Fibroblast of the conjunctiva (primary cell): ENCODE data around the gene XPNPEP3.
"Not testable (repeated sequence)": the region's sequence is repeated elsewhere in the genome, so short reads cannot be mapped to it uniquely, and the experiment has no call there.

Experiments
- DNase-seq: peaks from one replicate; pipeline ENCODE4 v3.0.0-alpha.2; 2010; ENCODE audit warnings: low read depth

Gene XPNPEP3

DNA sequence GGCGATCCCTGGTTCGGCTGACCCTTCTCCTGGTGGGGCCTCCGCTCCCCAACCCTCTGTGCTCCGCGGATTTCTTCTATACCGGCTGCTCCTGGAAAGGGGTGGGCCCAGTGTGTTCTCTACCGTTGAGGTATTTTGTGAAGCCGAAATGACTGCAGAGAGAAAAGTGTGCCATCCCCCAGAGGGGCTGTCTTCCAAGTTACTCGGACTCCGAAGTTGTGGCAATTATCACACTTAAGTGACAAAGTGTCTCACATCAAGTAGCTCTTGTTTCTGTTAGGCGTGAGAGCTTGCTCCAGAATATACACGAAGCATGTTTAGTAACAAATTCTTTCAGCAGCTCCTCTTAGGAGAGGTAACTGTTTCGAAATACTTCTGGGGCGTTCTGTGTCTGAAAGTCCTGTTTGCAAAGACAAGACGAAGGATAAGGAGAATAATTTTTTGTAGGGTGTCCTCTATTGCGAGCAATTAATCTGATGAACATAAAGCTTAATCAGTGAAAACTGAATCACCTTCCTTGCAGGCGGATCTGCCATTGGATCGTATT lies 434 bp downstream of the XPNPEP3 start:
- no peak for DNase-seq

DNA sequence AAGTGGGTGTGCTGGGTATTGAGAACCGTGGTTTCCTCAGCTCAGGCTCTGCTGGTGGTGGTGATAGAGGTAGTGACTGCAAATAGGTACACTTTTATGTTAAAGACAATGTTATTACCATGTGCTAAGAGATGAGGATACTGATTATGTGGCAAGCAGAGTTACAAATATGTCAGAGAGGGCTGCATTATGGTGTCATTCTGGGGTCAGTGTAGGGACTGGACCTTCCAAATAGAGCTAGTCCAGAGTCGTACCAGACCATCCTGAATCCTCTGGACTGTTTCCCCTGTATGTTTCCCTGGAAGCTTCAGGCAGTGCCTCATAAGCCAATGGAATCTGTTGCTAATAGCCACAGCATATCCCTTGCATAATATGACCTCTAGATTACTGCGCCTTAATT lies 5.1 kb downstream of the XPNPEP3 start, which contains the start of gene DNAJB7:
Gene DNAJB7 (minus strand): TSS at position 101 of the 400 bp plus-strand sequence. CDS start 119 bp downstream, outside the sequence.
- no peak for DNase-seq

DNA sequence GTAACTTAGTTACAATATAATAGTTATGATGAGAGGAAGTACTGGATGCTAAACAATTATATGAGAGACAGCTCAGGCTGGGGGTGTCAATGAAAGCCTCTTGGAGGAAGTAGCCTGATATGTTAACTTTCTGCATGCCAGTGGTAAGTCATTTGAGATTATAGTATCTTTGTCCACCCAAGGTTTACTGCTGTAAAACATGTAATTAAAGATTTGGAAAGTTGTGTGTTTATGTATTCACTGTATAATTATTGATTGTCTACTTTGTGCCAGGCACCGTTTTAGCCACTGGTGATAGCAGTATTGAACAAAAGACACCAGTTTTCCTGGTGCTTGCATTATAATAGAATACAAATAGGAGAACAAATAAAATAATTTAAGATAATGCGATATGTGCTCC lies 5.6 kb downstream of the XPNPEP3 start:
- no peak for DNase-seq

DNA sequence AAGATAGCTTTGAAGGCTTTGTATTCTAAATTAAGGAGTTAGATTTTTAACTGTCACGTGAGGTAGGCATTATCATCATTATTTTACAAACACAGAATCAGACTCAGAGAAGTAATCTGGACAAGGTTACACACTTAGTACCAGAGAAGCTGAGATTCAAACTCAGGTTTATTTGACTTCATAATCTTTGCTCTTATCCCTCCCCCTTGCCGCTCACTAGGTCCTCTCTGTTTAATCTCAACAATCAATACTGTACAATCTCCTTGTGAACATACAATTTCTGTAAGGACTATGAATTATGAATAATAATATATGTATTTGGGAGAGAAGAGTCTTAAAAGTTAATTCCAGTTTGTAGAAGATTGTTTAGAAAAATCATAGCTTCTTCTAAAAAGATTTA lies 10.2 kb downstream of the XPNPEP3 start:
- no peak for DNase-seq

DNA sequence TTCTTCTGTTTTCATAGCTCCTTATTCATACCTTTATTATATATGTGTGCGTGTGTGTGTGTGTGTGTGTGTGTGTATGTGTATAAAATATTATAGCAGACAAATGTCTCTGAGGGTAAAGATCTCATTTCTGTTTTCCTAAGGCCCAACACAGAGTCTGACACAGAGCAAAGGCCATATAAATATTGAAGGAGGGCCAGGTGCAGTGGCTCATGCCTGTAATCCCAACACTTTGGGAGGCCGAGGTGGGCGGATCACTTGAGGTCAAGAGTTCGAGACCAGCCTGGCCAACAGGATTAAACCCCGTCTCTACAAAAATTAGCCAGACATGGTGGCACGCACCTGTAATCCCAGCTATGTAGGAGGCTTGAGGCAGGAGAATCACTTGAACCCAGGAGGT lies 11.4 kb downstream of the XPNPEP3 start:
- not testable (repeated sequence) for DNase-seq

DNA sequence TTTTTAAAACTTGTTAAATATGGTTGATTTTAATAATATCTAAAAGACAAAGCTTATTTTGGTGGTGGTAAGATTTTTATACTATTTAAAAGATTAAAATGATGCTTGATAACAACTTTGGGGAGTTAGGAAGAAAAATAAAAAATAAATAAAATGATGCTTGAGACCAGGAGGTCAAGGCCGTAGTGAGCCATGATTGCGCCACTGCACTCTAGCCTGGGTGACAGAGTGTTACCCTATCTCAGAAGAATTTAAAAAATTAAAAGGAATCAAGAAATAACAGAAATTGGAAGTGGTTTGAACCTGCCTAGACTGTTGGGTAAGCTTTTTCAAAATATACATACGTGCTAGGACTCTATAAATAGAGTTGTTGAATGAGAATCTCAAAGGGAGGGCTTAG lies 17.1 kb downstream of the XPNPEP3 start:
- DNase-seq = no peak

DNA sequence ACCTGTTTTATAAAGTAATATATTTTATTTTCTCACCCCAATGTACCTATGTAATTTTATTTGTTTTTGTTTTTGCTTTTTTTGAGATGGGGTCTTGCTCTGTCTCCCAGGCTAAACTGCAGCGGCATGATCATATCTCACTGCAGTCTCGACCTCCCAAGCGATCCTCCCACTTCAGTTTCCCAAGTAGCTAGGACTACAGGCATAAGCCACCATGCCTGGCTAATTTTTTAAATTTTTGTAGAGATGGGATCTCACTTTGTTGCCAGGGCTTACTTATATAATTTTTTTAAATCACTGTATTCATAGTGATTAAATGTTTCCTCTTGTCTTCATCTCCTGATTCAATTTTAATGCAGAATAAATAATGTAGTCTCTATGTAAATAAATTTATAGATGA lies 18.2 kb downstream of the XPNPEP3 start:
- no peak for DNase-seq

DNA sequence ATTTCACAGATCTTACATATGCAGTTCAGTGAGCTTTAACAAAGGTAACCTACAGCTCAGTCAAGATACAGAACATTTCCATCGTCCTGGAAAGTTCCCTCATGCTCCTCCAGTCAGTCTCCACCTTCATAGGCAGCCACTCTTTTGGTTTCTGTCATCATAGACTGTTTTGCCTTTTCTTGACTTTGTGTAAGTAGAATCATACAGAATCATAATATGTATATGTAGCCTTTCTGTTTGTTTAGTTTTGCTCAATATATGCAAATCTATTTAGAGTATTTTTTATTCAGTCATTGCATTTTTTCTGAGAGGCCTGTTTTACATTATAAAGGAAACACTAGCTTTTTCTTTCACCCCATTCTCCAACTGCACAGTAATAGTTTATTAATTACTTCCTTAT lies 20.0 kb downstream of the XPNPEP3 start:
- DNase-seq = no peak

DNA sequence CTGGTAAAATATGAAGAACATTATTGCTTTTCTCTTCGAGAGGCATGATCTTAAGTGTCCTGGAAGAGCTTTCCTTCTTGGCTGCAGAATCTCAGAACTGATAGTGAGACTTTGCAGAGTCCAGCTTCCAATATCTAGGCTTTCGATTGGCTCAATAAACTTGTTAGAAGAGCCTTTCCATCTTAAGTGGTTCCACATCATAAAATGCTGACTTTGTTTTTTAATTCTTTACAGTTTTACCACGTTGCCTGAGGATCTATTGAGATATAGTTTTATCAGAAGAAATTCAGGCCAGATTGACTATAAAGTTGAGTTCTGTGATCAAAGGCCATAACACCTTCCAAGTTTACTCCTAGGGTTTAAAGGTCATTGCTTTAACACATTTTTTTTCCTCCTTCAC lies 20.5 kb downstream of the XPNPEP3 start:
- DNase-seq = no peak

DNA sequence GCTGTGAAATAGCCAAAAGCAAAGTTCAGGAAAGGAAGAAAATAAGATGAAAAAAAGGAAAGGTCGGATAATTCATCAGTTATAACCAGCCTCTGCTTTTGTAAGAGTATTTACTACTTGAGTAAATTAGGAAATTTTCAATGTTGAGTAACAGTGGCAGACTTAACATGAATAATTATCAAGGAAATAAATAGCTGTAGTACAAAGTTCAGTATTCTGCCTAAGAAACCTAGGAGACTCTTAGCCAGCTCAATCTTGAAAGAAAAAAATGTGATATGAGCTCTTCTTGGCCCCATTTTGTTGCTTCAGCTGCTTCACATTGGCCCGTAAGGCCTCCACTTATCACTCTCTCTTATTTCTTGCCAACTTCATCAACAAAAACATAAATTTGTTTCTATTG lies 22.0 kb downstream of the XPNPEP3 start:
- DNase-seq = no peak

DNA sequence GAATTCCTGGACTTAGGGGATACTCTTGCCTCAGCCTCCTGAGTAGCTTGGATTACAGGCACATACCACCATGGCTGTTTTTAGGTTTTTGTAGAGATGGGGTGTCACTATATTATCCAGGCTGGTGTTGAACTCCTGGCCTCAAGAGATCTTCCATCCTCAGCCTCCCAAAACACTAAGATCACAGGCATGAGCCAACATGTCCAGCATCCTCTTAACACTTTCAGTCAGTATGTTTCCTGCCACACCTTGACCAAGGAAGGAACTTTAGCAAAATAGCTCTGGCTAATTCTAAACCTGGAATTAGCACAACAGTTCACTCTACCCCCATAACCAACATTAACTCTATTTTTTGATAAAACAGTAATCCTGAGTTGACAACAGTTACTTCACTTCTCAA lies 32.2 kb downstream of the XPNPEP3 start:
- DNase-seq = no peak

DNA sequence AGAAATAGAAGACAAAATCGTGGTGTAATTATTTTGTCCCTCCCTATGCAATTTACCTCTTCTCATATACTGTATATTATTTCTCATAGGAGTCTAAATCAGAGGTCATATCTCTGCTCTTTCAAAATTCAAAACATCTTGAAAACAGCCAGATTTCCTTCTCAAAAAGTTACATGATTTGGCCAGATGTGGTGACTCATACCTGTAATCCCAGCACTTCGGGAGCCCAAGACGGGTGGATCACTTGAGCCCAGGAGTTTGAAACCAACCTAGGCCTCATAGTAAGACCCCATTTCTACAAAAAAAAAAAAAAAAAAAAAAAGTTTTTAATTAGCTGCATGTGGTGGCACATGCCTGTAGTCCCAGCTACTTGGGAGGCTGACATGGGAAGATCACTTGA lies 33.9 kb downstream of the XPNPEP3 start:
- peak; percentile 28 for DNase-seq

DNA sequence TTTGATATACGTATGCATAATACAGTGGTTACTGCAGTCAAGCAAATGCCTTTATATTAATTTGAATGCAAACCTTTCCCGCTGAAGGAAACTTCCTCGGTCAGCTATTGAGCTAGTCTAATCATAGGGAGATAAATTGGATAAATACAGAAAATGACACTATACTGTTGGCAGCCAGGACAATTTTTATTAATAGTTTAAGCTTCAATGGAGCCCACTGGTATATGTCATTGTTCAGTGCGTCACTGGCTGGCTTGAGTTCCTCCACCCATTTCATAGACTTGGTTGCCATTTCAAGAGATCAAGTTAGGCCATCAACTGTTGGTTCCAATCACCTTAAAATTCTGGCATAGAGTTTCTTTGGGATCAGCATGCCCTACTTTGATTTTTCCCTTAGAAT lies 37.5 kb downstream of the XPNPEP3 start:
- DNase-seq = no peak

DNA sequence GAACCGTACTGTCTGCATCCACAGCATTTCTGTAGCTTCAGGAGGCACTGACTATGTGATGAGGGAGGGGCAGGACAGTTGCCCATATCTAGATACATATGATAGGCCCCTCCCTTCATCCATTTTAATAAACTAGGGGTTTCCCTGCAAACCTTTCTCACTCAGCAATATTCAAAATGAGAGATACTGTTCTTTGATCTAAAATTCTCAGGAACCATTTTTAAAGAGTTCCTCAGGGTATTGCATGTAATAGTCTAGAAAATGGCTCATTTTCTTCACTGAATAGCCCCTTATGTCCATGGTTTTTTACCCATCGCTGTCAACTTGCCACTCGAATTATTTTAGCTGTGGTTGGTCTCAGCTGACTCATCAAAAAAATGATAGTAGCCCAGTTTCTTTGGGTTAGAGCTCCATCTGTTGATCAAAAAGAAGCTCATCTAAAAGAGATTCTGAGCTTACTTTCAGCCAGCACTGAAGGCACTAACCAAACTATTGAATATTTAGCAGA lies 42.0 kb downstream of the XPNPEP3 start:
- peak; percentile 33 for DNase-seq

DNA sequence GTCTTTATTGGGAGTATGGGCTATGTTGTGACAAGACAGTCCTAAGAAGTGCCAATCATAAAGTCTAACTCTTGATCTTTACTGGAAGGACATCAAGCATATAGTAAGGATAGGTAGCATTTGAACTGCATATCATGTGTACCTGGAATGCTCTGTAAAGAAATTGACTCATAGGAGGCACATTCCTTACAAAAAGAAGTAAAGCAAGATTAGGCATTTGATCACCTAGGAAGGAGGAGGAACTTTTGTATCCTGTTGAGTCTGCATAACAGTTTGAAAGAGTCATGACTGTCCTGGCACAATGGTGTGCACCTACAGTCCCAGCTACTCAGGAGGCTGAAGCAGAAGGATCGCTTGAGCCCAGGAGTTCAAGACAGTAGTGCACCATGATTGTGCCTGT lies 47.2 kb downstream of the XPNPEP3 start:
- no peak for DNase-seq

DNA sequence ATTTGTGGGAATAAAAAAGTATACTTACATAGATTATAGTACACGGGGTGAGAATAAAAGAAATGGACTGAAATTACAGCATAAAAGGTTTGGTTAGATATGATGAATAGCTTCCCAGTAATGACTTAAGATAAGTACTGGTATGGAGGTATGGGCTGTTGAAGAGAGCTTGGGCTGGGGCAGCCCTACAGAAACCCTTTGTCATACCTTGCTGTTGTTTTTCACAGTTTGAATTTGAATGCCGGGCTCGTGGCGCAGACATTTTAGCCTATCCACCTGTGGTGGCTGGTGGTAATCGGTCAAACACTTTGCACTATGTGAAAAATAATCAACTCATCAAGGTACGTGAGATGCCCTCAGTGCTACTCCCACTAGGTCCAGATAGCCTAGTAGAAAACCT lies 51.9 kb downstream of the XPNPEP3 start:
- DNase-seq = no peak

DNA sequence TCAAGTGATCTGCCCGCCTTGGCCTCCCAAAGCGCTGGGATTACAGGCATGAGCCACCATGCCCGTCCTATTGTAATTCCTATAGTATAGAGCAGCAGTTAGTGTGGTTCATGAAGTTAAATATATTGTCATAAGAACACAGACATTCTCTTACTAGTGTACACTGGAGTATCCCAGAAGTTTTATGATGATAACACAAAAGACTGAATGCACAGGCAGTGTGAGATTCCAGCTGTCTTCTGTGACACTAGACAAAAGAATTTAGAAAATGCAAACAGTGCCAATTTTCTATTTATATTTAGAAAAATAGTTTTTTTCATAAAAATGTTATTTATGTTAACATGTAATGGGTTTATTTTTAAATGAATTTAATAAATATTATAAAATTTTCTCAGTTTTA lies 54.8 kb downstream of the XPNPEP3 start:
- no peak for DNase-seq

DNA sequence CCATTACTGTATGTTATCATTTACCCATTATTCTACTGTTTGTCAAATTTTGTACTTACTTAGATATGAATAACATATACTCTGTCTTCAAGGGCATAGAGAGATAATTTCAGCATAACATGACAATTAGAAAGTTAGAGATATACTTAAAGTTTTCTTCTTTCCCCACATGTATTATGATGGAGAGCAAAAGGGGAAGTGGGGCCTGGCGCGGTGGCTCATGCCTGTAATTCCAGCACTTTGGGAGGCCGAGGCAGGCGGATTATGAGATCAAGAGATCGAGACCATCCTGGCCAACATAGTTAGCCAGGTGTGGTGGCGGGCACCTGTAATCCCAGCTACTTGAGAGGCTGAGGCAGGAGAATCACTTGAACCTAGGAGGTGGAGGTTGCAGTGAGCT lies 56.0 kb downstream of the XPNPEP3 start:
- DNase-seq = not testable (repeated sequence)

DNA sequence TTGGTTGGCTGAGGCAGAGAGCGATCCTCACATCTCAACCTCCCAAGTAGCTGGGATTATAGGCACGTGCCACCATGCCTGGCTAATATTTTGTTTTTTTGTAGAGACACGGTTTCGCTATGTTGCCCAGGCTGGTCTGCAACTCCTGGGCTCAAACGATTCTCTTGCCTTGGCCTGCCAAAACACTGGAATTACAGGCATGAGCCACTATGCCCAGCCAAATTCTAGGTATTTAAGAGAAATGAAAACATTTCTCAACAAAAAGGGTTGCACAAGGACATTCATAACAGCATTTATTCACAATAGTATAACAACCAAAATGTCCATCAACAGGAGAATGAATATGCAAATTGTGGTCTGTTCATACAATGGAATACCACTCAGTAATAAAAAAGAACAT lies 62.5 kb downstream of the XPNPEP3 start:
- no peak for DNase-seq

DNA sequence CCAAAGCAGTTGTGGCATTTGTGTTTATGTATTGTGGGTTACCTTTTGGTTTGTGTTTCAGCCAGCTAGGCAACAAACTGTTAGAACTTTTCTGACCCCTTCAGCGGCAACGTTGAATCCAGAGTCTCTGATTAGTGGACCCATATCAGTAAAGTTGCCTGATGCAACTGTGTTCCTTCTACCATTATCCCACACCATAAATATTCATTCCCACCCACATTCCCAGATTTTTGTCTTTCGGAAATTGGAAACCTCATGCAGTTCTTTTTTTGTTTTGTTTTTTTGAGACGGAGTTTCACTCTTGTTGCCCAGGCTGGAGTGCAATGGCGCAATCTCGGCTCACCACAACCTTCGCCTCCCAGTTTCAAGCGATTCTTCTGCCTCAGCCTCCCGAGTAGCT lies 63.6 kb downstream of the XPNPEP3 start:
- DNase-seq = no peak

DNA sequence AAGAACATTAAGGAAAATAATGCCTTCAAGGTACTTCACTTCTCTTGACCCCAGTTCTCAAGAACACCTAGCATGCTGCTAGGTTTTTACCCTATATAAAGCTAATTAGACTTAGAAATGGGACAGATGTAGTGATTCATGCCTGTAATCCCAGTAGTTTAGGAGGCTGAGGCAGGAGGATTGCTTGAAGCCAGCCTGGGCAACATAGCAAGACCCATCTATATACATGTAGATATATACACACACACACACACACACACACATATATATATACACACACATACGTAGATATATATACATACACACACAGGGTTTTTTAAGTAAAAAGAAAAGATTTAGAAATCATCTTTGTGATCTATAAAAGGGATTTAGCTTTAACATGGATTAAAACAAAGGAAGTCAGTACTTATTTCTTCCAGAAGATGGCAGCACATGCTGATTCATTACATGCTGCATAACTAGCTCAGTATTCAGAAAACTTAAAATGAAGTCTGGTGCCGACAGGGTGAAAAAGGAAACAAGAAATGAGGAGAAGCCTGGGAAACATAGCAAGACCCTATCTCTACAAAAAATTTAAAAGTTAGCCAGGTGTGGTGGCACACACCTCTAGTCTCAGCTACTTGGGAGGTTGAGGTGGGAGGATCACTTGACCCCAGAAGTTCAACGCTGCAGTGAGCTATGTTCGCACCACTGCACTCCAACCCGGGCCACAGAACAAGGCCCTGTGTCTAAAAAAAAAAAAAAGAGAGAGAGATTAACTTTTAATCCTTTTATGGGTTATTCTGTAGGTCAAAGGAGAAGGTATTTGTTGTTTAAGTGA lies 65.7 kb downstream of the XPNPEP3 start:
- DNase-seq = peak; percentile 59

DNA sequence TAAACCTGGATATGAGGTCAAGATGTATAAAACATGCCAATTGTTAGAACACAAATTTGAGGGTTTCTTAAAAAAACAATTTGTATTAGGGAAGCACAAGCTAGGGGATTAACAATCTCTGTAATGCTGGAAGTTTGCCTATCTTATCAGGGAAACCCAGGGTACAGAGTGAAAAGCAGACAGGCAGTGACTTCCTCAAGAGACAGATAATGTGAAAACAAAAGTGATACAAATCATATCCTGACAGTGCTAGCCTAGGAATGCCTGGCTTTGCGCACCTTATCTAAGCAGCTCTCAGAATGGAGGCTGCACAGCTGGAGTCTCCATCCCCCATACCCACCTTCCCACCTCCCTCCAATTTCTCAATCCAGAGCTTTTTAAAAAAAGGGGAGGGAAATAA lies 71.7 kb downstream of the XPNPEP3 start:
- no peak for DNase-seq

DNA sequence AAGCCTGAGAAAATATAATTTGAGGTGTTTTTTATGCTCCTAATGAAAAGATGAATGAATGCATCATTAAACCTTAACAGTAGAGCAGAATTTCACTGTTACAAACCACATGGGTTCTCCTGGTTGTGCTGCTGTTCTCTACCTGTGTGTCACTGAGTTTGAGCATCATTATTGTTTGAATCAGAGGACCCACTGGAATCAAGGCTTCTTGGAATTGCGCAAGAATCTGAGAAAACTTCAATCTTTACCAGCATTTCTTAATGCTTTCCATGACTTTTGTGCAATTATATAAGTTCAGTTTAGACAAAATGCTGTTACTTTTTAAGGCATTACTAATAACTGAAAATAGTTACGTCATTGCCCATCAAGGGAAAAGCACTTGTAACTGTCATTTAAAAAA lies 75.4 kb downstream of the XPNPEP3 start:
- DNase-seq = no peak

DNA sequence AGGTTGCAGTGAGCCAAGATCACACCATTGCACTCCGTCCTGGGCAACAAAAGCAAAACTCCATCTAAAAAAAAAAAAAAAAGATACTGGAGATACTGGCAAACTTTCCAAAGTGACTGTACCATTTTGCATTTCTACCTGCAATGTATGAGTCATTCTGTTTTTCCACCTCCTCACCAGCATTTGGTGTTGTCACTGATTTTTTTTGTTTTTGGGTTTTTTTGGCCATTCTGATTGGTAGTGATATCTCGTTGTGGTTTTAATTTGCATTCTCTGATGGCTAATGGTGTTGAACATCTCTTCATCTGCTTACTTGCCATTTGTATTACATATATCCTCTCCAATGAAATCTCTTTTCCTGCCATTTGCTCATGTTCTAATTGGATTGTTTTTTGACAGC lies 82.3 kb downstream of the XPNPEP3 start:
- no peak for DNase-seq
